ENCODE data around the gene FBXL15.

- no peak for TF ChIP-seq NR2C2 (CRISPR knock-in tag; IDR thresholded peaks at IDR 0.05)
- no peak for TF ChIP-seq FOXJ3 (CRISPR knock-in tag; IDR thresholded peaks at IDR 0.05; ENCODE audit: borderline replicate concordance)
- no peak for TF ChIP-seq FOXK1 (CRISPR knock-in tag; IDR thresholded peaks at IDR 0.05)
- TF ChIP-seq CREB1 (CRISPR knock-in tag; IDR thresholded peaks at IDR 0.05): no peak
- TF ChIP-seq CTCF (IDR thresholded peaks at IDR 0.05): no peak
- TF ChIP-seq ZNF121 (CRISPR knock-in tag; IDR thresholded peaks at IDR 0.05): no peak
- TF ChIP-seq E2F1 (CRISPR knock-in tag; IDR thresholded peaks at IDR 0.05): no peak
- no peak for TF ChIP-seq USF2 (CRISPR knock-in tag; IDR thresholded peaks at IDR 0.05)
- TF ChIP-seq ATF2 (CRISPR knock-in tag; IDR thresholded peaks at IDR 0.05; ENCODE audit: borderline replicate concordance, low read depth): no peak
- no peak for TF ChIP-seq ZNF232 (CRISPR knock-in tag; IDR thresholded peaks at IDR 0.05)
- no peak for TF ChIP-seq JAZF1 (CRISPR knock-in tag; IDR thresholded peaks at IDR 0.05)
- TF ChIP-seq ATF6 (CRISPR knock-in tag; IDR thresholded peaks at IDR 0.05): no peak
- no peak for TF ChIP-seq JUN (CRISPR knock-in tag; IDR thresholded peaks at IDR 0.05)
- no peak for TF ChIP-seq ESRRA (CRISPR knock-in tag; IDR thresholded peaks at IDR 0.05; ENCODE audit: borderline replicate concordance)
These were observed 43.3 kb downstream of the FBXL15 start for GRCh38 chr10:102463983-102464382.

Data from WTC11 (cell line).